ENCODE data around the gene ADGRG4.

GRCh38 chrX:136307471-136307870, 6.7 kb downstream of the ADGRG4 start:
- TF ChIP-seq, protein P1, sequence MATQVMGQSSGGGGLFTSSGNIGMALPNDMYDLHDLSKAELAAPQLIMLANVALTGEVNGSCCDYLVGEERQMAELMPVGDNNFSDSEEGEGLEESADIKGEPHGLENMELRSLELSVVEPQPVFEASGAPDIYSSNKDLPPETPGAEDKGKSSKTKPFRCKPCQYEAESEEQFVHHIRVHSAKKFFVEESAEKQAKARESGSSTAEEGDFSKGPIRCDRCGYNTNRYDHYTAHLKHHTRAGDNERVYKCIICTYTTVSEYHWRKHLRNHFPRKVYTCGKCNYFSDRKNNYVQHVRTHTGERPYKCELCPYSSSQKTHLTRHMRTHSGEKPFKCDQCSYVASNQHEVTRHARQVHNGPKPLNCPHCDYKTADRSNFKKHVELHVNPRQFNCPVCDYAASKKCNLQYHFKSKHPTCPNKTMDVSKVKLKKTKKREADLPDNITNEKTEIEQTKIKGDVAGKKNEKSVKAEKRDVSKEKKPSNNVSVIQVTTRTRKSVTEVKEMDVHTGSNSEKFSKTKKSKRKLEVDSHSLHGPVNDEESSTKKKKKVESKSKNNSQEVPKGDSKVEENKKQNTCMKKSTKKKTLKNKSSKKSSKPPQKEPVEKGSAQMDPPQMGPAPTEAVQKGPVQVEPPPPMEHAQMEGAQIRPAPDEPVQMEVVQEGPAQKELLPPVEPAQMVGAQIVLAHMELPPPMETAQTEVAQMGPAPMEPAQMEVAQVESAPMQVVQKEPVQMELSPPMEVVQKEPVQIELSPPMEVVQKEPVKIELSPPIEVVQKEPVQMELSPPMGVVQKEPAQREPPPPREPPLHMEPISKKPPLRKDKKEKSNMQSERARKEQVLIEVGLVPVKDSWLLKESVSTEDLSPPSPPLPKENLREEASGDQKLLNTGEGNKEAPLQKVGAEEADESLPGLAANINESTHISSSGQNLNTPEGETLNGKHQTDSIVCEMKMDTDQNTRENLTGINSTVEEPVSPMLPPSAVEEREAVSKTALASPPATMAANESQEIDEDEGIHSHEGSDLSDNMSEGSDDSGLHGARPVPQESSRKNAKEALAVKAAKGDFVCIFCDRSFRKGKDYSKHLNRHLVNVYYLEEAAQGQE (IDR thresholded peaks at IDR 0.05; ENCODE audit: insufficient read depth in 1 of 2, low read depth in 2 of 2, low read length in 1 of 2), result no peak
- TF ChIP-seq CTCF (IDR thresholded peaks at IDR 0.05), result no peak
- no peak for TF ChIP-seq SIN3A (IDR thresholded peaks at IDR 0.05; ENCODE audit: borderline replicate concordance, insufficient read depth, low read depth, low read length)
- no peak for TF ChIP-seq POLR2AphosphoS5 (IDR thresholded peaks at IDR 0.05; ENCODE audit: low read depth, low read length)
- TF ChIP-seq TCF7L2 (IDR thresholded peaks at IDR 0.05; ENCODE audit: low read depth, low read length), result no peak
